Endothelial cell of umbilical vein (primary cell): Measurements from ENCODE around the gene GUCA2A.

Experiments used
- CTCF ChIP-seq, 2 donors: IDR thresholded peaks; 1 replicate in 1 of 2; 2 replicates in 1 of 2; pipeline ENCODE4 v1.5.1; 2011; ENCODE audit warnings: low read length in 2 of 2, mild to moderate bottlenecking in 2 of 2, moderate library complexity in 2 of 2, control low read depth in 1 of 2, inconsistent platforms in 1 of 2, low read depth in 1 of 2; ENCODE audit not compliant: insufficient read depth in 1 of 2; ENCODE audit errors: extremely low read depth in 1 of 2
- EZH2 ChIP-seq: IDR thresholded peaks from 2 replicates; pipeline ENCODE4 v1.6.1; 2012; ENCODE audit warnings: borderline replicate concordance, low read depth, mild to moderate bottlenecking, moderate library complexity, low read length, inconsistent platforms; ENCODE audit not compliant: severe bottlenecking
- POLR2A ChIP-seq: IDR thresholded peaks from 2 replicates; pipeline ENCODE4 v1.6.1; 2012; ENCODE audit warnings: low read depth, mild to moderate bottlenecking, control low read depth, low read length

- TF ChIP-seq CTCF (IDR thresholded peaks at IDR 0.05; ENCODE audit: extremely low read depth in 1 of 2, insufficient read depth in 1 of 2, low read depth in 1 of 2, low read length in 2 of 2) (no peak), EZH2 (no peak), POLR2A (no peak)
Measured at GRCh38 chr1:42143896-42144710, 20.4 kb downstream of the GUCA2A start.
